ENCODE measurements around the gene SMIM10L2A. TPM values are rescaled to one million over a fixed set of nuclear protein-coding genes. Genes with fewer than 3 reads are reported as not detected.
"Not testable (repeated sequence)": the region's sequence is repeated elsewhere in the genome, so short reads cannot be mapped to it uniquely, and the experiment has no call there.

The SMIM10L2A gene
- polyA plus RNA-seq, 3 donors, result 0.56 to 1.0 (median 0.91) TPM

DNA sequence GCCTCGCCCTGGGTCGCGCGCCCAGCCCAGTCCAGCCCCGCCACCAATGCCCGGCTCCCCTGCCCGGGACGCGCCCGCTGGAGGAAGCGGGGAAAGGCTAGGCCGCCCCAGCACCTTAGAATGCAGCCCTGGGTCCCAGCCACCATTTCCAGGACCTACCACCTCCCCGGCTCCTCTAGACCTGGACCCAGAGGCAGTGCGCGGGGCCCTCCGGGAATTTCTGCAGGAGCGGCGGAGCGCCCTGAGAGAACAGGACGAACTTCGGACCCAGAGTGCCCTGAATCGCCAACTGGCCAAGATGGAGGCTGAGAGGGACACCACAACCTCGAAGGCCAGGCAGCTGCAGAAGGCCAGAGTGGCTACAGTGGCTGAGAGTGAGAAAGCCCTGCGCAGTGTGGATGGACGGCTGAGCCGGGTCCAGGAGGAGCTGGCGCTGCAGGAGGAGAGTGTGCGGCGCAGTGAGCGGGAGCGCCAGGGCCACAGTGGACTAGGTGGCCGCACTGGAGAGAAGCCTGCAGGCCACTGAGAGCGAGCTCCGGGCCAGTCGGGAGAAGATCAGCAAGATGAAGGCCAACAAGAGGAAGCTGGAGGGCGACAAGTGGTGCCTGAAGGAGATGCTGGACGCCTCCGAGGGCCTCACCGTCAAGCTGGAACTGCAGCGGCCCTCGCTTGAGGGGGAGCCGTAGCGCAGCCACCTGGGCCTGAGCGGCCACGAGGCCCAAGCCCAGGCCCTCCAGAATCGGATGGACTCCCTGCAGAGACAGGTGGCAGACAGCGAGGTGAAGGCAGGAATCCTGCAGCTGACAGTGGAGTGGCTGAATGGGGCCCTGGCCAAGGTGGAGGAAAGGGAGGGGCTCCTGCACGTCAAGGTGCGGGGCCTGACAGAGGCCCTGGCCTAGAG, 15.5 kb downstream of the SMIM10L2A start:
- WGBS, 3 donors, result 88 to 94% (median 92%) methylated on average over 38 to 49 of the region's 49 CpGs
- H3K27ac ChIP-seq (ENCODE audit: low read depth, low read length), result no peak overlapping the region

DNA sequence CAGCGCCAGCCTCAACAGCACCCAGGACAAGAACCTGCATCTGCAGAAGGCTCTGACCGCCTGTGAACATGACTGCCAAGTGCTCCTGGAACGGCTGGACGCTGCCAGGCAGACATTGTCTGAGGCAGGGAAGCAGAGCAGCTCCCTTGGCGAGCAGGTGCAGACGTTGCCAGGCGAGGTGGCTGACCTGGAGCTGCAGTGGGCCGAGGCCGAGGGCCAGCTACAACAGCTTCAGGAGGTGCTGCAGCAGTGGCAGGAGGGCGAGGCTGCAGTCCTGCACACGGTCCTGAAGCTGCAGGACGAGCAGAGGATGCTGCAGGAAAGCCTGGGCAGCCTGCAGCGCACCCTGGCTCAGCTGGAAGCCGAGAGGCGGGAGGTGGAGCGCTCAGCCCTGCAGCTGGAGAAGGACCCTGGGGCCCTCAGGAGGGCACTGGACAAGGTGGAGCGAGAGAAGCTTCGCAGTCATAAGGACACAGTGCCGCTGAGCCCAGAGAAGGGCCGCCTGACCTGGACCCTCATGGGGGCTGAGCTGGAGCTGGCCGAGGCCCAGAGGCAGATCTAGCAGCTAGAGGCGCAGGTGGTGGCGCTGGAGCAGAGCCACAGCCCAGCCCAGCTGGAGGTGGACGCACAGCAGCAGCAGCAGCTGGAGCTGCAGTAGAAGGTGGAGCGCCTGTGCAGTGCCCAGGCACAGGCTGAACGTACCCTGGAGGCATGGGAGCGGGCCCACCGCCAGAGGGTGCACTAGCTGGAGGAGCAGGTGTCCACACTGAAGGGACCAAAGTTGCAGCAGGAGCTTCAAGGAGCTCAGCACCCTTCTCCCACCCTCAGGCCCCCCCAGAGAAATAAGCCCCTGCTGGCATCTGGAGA, 16.4 kb downstream of the SMIM10L2A start:
- whole genome bisulfite sequencing, 3 donors, result 80 to 88% (median 85%) methylated on average over 19 to 28 of the region's 28 CpGs
- H3K27ac ChIP-seq (ENCODE audit: low read depth, low read length), result no peak overlapping the region

GRCh38 chrX:135438734-135439043, 16.9 kb downstream of the SMIM10L2A start:
- WGBS, 3 donors, result 75 to 86% (median 85%) methylated on average over 6 to 7 of the region's 7 CpGs
- no peak overlapping the region for H3K27ac ChIP-seq (ENCODE audit: low read depth, low read length)

DNA sequence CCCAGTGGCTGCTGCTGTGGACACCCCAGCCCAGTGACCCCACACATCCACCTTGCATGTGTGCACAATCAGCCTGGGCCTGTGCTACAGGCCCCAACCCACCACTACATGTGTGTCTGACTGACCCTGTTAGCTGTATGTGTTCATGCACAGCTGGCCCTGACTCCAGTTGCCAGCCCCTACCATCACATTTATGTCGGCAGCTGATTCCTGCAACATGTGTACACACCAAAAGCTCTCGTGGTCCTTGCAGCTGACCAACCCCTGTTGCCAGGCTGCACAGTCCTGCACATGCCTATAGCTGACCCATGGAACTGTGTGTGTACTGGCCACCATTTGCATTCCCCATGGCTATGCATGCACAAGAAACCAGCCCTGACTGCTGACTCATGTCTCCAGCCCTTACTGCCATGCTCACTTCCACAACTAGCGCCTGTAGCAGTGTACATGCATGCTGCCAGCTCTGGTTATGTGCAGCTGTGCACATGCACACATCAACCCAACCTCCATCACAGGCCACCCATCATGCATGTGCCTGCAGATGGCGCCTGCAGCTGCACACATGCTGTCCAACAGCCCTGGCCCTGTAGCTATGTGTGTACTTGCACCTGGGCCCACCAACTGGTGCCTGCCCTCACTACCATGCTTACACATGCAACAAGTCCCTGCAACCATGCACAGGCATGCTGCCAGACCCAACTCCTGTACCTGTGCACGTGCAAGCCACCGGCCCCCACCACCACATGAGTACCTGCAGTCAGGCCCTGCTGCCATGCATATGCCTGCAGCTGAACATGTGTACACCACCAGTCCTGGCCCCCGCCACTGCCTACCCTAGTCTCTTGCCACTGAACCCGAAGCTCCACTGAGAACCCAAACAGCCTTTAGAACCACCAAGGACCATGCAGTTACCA, 28.1 kb downstream of the SMIM10L2A start:
- WGBS, 3 donors, result 67 to 93% (median 84%) methylated on average over 7 to 8 of the region's 8 CpGs

DNA sequence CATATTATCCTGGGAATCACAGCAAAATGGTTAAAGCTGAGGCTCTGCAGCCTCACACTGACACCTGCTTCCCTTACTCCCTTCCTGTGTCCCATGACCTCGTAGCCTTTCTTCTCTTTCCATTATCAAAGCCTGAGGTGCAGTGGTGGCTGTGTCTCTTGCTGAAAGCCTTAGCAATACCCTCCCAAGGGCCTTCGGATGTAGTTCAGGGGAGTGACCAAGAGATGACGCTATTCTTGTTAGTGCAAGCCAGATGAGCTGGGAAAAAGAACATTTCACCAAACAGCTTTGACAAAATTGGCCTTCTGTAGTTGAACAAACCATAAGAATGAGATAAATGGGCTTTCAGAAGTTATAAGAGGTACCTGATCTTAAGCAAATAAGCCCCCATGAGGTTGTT, 31.6 kb downstream of the SMIM10L2A start:
- WGBS, 3 donors, result 37 to 73% (median 57%) methylated on average over 3 of the region's 3 CpGs
- H3K27ac ChIP-seq (ENCODE audit: low read depth, low read length), result no peak overlapping the region

More for the DNA sequence above, 28.1 kb downstream of the SMIM10L2A start:
- no peak overlapping the region for H3K27ac ChIP-seq (ENCODE audit: low read depth, low read length)

DNA sequence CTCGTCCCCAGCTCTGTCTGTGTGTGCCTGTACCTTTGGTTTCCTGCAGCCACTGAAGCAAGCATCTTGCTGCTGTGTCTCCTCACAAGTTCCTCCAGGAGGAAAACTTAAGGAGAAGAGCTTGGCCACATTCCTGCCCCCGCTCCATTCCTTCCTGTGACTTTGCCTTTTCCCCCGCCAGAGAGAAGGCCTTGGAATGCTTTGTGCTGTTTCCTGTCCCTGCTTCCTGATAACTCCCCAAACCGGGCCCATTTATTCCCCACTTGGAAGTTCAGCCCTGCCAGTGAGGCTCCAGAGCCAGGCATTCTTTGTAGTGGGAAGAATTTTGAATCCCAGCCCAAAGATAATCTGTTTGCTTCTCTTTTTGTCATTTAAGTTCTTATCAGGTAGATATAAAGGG, 33.1 kb downstream of the SMIM10L2A start:
- no peak overlapping the region for H3K27ac ChIP-seq (ENCODE audit: low read depth, low read length)
- 27 to 64% (median 42%) methylated on average over 4 of the region's 4 CpGs for WGBS, 3 donors

GRCh38 chrX:135461756-135462155, 40.0 kb downstream of the SMIM10L2A start:
- 74 to 93% (median 78%) methylated on average over 2 of the region's 2 CpGs for WGBS, 3 donors

GRCh38 chrX:135463937-135464336, 42.2 kb downstream of the SMIM10L2A start:
- 42 to 72% (median 68%) methylated on average over 2 of the region's 2 CpGs for WGBS, 3 donors
- no peak overlapping the region for H3K27ac ChIP-seq (ENCODE audit: low read depth, low read length)

More at GRCh38 chrX:135461756-135462155, 40.0 kb downstream of the SMIM10L2A start:
- not testable (repeated sequence) for H3K27ac ChIP-seq (ENCODE audit: low read depth, low read length)

DNA sequence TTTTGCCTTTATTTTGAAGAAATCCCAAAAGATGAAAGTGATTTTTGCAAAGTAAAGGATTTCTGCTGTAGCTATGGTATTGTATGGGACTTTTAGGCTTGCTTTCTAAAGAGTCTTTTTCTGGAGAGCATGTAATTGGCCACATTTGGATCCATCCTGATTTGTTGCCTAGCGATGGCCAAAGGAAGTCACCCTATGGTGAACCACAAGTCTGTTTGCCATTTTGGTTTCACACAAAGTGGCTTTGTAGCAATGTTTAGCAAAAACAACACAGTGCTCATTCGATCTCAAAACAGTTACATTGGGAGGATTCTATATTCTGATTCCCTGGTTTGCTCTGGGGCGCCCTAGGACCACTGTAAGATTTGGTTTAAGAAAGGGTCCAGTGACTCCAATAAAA, 54.6 kb downstream of the SMIM10L2A start:
- WGBS, 3 donors, result 49 to 89% (median 71%) methylated on average over 3 of the region's 3 CpGs
- H3K27ac ChIP-seq (ENCODE audit: low read depth, low read length), result no peak overlapping the region

DNA sequence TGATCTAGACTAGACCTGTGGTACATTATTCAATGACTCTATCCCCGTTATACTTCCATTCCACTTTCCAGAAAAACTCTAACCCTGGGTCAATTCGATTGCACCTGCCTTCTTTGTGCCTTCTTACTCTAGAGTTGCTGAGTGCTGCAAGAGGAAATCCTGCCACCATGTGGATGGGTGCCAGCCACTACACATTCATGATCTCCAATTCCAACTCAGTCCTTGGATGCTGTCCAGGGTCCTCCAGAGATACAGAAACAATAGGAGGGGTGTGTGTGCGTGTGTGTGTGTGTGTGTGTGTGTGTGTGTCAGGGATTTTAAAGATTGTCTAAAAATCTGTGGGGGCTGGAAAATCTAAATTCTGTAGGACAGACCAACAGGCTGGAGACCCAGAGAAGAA, 55.8 kb downstream of the SMIM10L2A start:
- no peak overlapping the region for H3K27ac ChIP-seq (ENCODE audit: low read depth, low read length)
- WGBS, 3 donors, result 0 to 12% (median 3%) methylated on average over 3 of the region's 3 CpGs

Other genes with a start within 250 kb of the SMIM10L2A start
- gene ETDA, start 169.9 kb upstream of the SMIM10L2A start, polyA plus RNA-seq, result not detected
- not detected for gene ETDC, start 112.5 kb upstream of the SMIM10L2A start, polyA plus RNA-seq
- gene ZNF75D, start 77.8 kb upstream of the SMIM10L2A start, polyA plus RNA-seq, result 1 to 10 TPM; 3.8 to 4.8 (median 4.0) TPM
- 1 to 10 TPM; 1.8 to 3.6 (median 2.1) TPM for gene ZNF449, start 77.1 kb upstream of the SMIM10L2A start, polyA plus RNA-seq
- gene INTS6L, start 98.7 kb downstream of the SMIM10L2A start, polyA plus RNA-seq, result 1 to 10 TPM; 1.2 to 2.4 (median 2.3) TPM

Data from adipose tissue (tissue), 3 donors.